ENCODE results near the gene FADS2. TPM values are rescaled to one million over a fixed set of nuclear protein-coding genes. Genes with fewer than 3 reads are reported as not detected.

FADS2 gene
- total RNA-seq, 1 experiment from 2014 or later: 17.1 TPM

DNA sequence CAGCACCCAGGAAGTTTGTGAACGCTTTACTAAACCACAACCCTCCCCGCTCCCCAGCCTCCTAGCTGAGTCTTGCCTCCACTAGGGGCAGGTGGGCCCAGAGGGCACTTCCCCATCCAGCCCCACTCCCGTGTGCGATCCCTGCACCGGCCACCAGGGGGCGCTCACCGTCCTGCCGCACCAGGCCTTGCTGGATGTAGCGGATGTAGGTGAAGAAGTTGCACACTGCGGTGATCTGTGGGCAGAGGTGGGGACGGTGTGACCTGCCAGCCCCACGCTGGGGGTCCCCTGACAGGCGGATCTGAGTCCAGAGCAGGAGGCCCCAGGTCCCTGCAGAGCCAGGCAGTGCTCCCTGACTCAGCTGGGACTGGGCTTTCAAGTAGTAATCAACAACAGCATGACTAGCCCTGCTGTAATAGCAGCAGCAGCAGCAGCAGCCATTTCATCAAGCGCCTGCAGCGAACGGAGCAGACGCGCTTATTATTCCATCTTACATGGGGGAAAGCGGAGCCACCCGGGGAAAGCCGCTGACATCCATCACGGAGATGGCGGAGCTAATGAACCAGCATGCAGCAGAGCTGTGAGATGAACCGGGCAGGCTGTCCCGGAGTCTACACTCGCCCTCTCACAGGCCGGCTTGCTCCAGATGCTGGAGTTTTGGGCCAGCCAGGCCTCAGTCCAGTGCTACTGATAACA is 71.2 kb downstream of the FADS2 start:
- ChIA-PET RAD21 (ENCODE audit: low non-redundant PET in 1 of 2, low total read pairs in 2 of 2, uncharacterized antibody in 2 of 2, unreplicated experiment in 2 of 2) (interaction anchor here (1.3 to 2.9 kb wide), 8 partner anchors 48 to 209 kb away, joined by 3 to 19 read pairs (median 11); no protein-coding TSS in a partner anchor), CTCF (interaction anchor here (0.6 to 8.6 kb wide), 28 partner anchors 9 to 213 kb away, joined by 3 to 162 read pairs (median 4); partner anchors contain the start of gene BEST1), POLR2A (interaction anchor here (2.0 to 3.7 kb wide), 3 partner anchors 48 to 64 kb away, joined by 10 to 17 read pairs (median 11); partner anchors contain the start of gene BEST1)
- H3K27ac ChIP-seq (ENCODE audit: low read depth, low read length): no peak overlapping the region
- BruUV-seq (replicated peaks): no TSS peak
- no peaks in the 10 kb centered on the region for H3K79me2 ChIP-seq (ENCODE audit: insufficient read depth, low read length)
- 0 out of 4 replicates have a peak, but pooled peaks cover 0 to 3% of the 10 kb centered on the region in 2 experiments for H3K36me3 ChIP-seq (ENCODE audit: control insufficient read depth in 1 of 2, insufficient read depth in 2 of 2, low read length in 2 of 2)
- H3K4me1 ChIP-seq (ENCODE audit: control insufficient read depth in 1 of 2, insufficient read depth in 2 of 2, low read length in 2 of 2): 0 out of 4 replicates have a peak, but pooled peaks cover 0 to 3% of the 10 kb centered on the region in 2 experiments
- H3K9me2 ChIP-seq (ENCODE audit: insufficient read depth): no peaks in the 10 kb centered on the region
- H3K27me3 ChIP-seq (ENCODE audit: insufficient read depth, low read length): no peaks in the 10 kb centered on the region
- TF ChIP-seq YY1 (IDR thresholded peaks at IDR 0.05; ENCODE audit: extremely low read depth, insufficient replicate concordance, low read depth, low read length) (peak; percentile 25), RAD21 (IDR thresholded peaks at IDR 0.05; ENCODE audit: low read depth) (peak; percentile 95), EZH2 (IDR thresholded peaks at IDR 0.05) (no peak), EGR1 (IDR thresholded peaks at IDR 0.05; ENCODE audit: low read depth) (no peak)
- TF ChIP-seq, protein P1, sequence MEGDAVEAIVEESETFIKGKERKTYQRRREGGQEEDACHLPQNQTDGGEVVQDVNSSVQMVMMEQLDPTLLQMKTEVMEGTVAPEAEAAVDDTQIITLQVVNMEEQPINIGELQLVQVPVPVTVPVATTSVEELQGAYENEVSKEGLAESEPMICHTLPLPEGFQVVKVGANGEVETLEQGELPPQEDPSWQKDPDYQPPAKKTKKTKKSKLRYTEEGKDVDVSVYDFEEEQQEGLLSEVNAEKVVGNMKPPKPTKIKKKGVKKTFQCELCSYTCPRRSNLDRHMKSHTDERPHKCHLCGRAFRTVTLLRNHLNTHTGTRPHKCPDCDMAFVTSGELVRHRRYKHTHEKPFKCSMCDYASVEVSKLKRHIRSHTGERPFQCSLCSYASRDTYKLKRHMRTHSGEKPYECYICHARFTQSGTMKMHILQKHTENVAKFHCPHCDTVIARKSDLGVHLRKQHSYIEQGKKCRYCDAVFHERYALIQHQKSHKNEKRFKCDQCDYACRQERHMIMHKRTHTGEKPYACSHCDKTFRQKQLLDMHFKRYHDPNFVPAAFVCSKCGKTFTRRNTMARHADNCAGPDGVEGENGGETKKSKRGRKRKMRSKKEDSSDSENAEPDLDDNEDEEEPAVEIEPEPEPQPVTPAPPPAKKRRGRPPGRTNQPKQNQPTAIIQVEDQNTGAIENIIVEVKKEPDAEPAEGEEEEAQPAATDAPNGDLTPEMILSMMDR (IDR thresholded peaks at IDR 0.05 in 2 of 3, conservative IDR thresholded peaks at IDR 0.05 in 1 of 3; ENCODE audit: borderline replicate concordance in 1 of 3, insufficient read depth in 1 of 3, low read depth in 2 of 3, low read length in 2 of 3): peak; percentile 97 to 100 (median 100)
- H3K9ac ChIP-seq (ENCODE audit: low read length): no peak overlapping the region
- DNase-seq (ENCODE audit: low read depth, low spot score): peak; percentile 36
- no peaks in the 10 kb centered on the region for H4K20me1 ChIP-seq (ENCODE audit: insufficient read depth)
- H2AFZ ChIP-seq (ENCODE audit: low read depth, low read length, poor library complexity, severe bottlenecking): no peak overlapping the region
- no peak overlapping the region for H3K4me3 ChIP-seq (replicated peaks in 1 of 2; ENCODE audit: low read depth in 1 of 2, low read length in 2 of 2)
- no peak overlapping the region for H3K4me2 ChIP-seq (ENCODE audit: low read length)
- intact Hi-C loops (cut with micrococcal nuclease): loop anchor here (1.0 to 5.0 kb wide), 6 partner anchors 48 to 209 kb away; no protein-coding TSS in a partner anchor
- peak; percentile 90 for ATAC-seq
- no peaks in the 10 kb centered on the region for H3K9me3 ChIP-seq (ENCODE audit: control insufficient read depth in 1 of 2, insufficient read depth in 1 of 2, low read depth in 1 of 2, low read length in 2 of 2)

Data from HCT116 (cell line).